SK-N-SH (cell line): Measurements from ENCODE around the gene NAPA.

Experiments
- CHD2 ChIP-seq: fragments of 150-350 bp; IDR thresholded peaks from 2 replicates; pipeline ENCODE4 v1.6.1; 2018; ENCODE audit warnings: low read length; ENCODE audit not compliant: partially characterized antibody
- CTCF ChIP-seq: fragments of 200-600 bp; sonication (generic); IDR thresholded peaks from 2 replicates; pipeline ENCODE4 v1.6.1; 2017; ENCODE audit warnings: antibody characterized with exemption, mild to moderate bottlenecking, moderate library complexity
- EZH2phosphoT487 ChIP-seq: fragments of 200-600 bp; sonication (generic); IDR thresholded peaks from 2 replicates; pipeline ENCODE4 v1.6.1; 2017; ENCODE audit warnings: low read depth, mixed run types, mild to moderate bottlenecking, antibody characterized with exemption, moderate library complexity, borderline replicate concordance
- FOXJ3 ChIP-seq: sonication (generic); formaldehyde crosslinking; IDR thresholded peaks from 2 replicates; pipeline ENCODE4 v1.5.1; 2020; ENCODE audit warnings: mild to moderate bottlenecking, missing genetic modification reagents
- FOXM1 ChIP-seq: IDR thresholded peaks from 2 replicates; pipeline ENCODE4 v1.4.0; 2012; ENCODE audit warnings: low read depth, mild to moderate bottlenecking
- IRF3 ChIP-seq: fragments of 150-350 bp; IDR thresholded peaks from 2 replicates; pipeline ENCODE4 v1.6.1; 2016; ENCODE audit warnings: mild to moderate bottlenecking, low read depth, low read length
- JUND ChIP-seq: IDR thresholded peaks from 2 replicates; pipeline ENCODE4 v1.4.0; 2012
- NFIC ChIP-seq: IDR thresholded peaks from 2 replicates; pipeline ENCODE4 v1.4.0; 2012; ENCODE audit warnings: borderline replicate concordance
- POLR2AphosphoS5 ChIP-seq: IDR thresholded peaks from 2 replicates; pipeline ENCODE4 v1.6.1; 2012; ENCODE audit warnings: low read depth, low read length
- REST ChIP-seq: IDR thresholded peaks from 2 replicates; pipeline ENCODE4 v1.6.1; 2012; ENCODE audit warnings: mild to moderate bottlenecking, low read depth, low read length, moderate library complexity
- RFX5 ChIP-seq: IDR thresholded peaks from 2 replicates; pipeline ENCODE4 v1.6.1; 2012; ENCODE audit warnings: mild to moderate bottlenecking, improper control_type of control experiment, low read length
- SMC3 ChIP-seq: IDR thresholded peaks from 2 replicates; pipeline ENCODE4 v1.6.1; 2012; ENCODE audit warnings: low read depth, low read length, improper control_type of control experiment
- USF1 ChIP-seq: IDR thresholded peaks from 2 replicates; pipeline ENCODE4 v1.4.0; 2012; ENCODE audit warnings: low read depth, borderline replicate concordance
- USF2 ChIP-seq: fragments of 150-350 bp; IDR thresholded peaks from 2 replicates; pipeline ENCODE4 v1.6.1; 2017; ENCODE audit warnings: antibody characterized with exemption, low read length, low read depth, borderline replicate concordance

GRCh38 chr19:47483800-47484690, 30.8 kb downstream of the NAPA start, which contains the start of gene KPTN:
- TF ChIP-seq POLR2AphosphoS5 (no peak; the same call in 1 of the 2 replicates), CTCF (peak; percentile 98), FOXM1 (no peak), USF1 (no peak), NFIC (no peak), RFX5 (0 out of 2 replicates have a peak, but pooled peaks have one; percentile 24), JUND (no peak), SMC3 (peak; percentile 61), REST (peak; percentile 67), CHD2 (no peak), IRF3 (no peak), USF2 (no peak), FOXJ3 (CRISPR knock-in tag) (no peak), EZH2phosphoT487 (no peak)
